GM12878 (cell line): Measurements from ENCODE around the gene PCF11.

ENCODE experiments used
- BCL11A ChIP-seq: IDR thresholded peaks from 2 replicates; pipeline ENCODE4 v1.6.1; 2011; ENCODE audit warnings: low read depth, low read length
- POLR2A ChIP-seq: IDR thresholded peaks from 2 replicates; pipeline ENCODE4 v1.6.1; 2011; ENCODE audit warnings: low read depth, mild to moderate bottlenecking, low read length
- SUPT20H ChIP-seq: IDR thresholded peaks from 2 replicates; pipeline ENCODE4 v1.6.1; 2011; ENCODE audit warnings: low read depth, mild to moderate bottlenecking, low read length, moderate library complexity, borderline replicate concordance; ENCODE audit not compliant: control insufficient read depth

GRCh38 chr11:83158965-83159901 lies 2.3 kb downstream of the PCF11 start:
- TF ChIP-seq SUPT20H (no peak), BCL11A (no peak), POLR2A (peak; percentile 26; the same call in 1 of the 2 replicates)
